H9 (cell line): ENCODE results near the gene FHL1. TPM values are rescaled to one million over a fixed set of nuclear protein-coding genes. Genes with fewer than 3 reads are reported as not detected.

Source experiments
- DNase-seq: peaks from one replicate; pipeline ENCODE4 v3.0.0-alpha.2; 2017
- H2AFZ ChIP-seq: one replicate; pipeline ENCODE4 v1.6.1; 2013; ENCODE audit warnings: mild to moderate bottlenecking, low read length, control low read depth, moderate library complexity
- H2AK5ac ChIP-seq: 2 replicates; pipeline ENCODE4 v1.6.1; 2013; ENCODE audit warnings: low read length, control low read depth, mixed read lengths; ENCODE audit not compliant: insufficient read length
- H2BK120ac ChIP-seq: one replicate; pipeline ENCODE4 v1.6.1; 2013; ENCODE audit warnings: low read depth, mild to moderate bottlenecking, low read length, control low read depth, inconsistent platforms; ENCODE audit not compliant: poor library complexity, severe bottlenecking
- H2BK12ac ChIP-seq: 2 replicates; pipeline ENCODE4 v1.6.1; 2013; ENCODE audit warnings: low read length, control low read depth, mixed read lengths, low read depth; ENCODE audit not compliant: insufficient read length
- H2BK15ac ChIP-seq: 2 replicates; pipeline ENCODE4 v1.6.1; 2013; ENCODE audit warnings: low read depth, low read length, control low read depth
- H2BK20ac ChIP-seq: one replicate; pipeline ENCODE4 v1.6.1; 2013; ENCODE audit warnings: low read depth, mild to moderate bottlenecking, low read length, control low read depth, inconsistent platforms; ENCODE audit not compliant: poor library complexity, severe bottlenecking
- H2BK5ac ChIP-seq: 2 replicates; pipeline ENCODE4 v1.6.1; 2013; ENCODE audit warnings: low read length, control low read depth, mixed read lengths; ENCODE audit not compliant: insufficient read length
- H3K14ac ChIP-seq: 2 replicates; pipeline ENCODE4 v1.6.1; 2013; ENCODE audit warnings: low read length, control low read depth; ENCODE audit not compliant: insufficient read depth
- H3K18ac ChIP-seq: 2 replicates; pipeline ENCODE4 v1.6.1; 2013; ENCODE audit warnings: low read depth, mild to moderate bottlenecking, mixed read lengths, low read length, control low read depth; ENCODE audit not compliant: insufficient read length
- H3K23ac ChIP-seq: 2 replicates; pipeline ENCODE4 v1.6.1; 2013; ENCODE audit warnings: low read length, control low read depth, mixed read lengths, low read depth; ENCODE audit not compliant: insufficient read length
- H3K23me2 ChIP-seq: 2 replicates; pipeline ENCODE4 v1.6.1; 2013; ENCODE audit warnings: low read depth, mild to moderate bottlenecking, mixed read lengths, low read length, control low read depth; ENCODE audit not compliant: insufficient read length, poor library complexity, severe bottlenecking
- H3K27ac ChIP-seq: 2 replicates; pipeline ENCODE4 v1.5.1; 2013; ENCODE audit warnings: low read length, control low read depth, mixed read lengths, low read depth; ENCODE audit not compliant: insufficient read length
- H3K27me3 ChIP-seq: 2 replicates; pipeline ENCODE4 v1.6.1; 2013; ENCODE audit warnings: low read length, control low read depth, inconsistent platforms; ENCODE audit not compliant: insufficient read depth
- H3K4ac ChIP-seq: 2 replicates; pipeline ENCODE4 v1.6.1; 2013; ENCODE audit warnings: low read depth, mild to moderate bottlenecking, control low read depth, inconsistent platforms, low read length, moderate library complexity
- H3K4me1 ChIP-seq: 2 replicates; pipeline ENCODE4 v1.6.1; 2013; ENCODE audit warnings: low read length, control low read depth, inconsistent platforms; ENCODE audit not compliant: insufficient read depth
- H3K4me2 ChIP-seq: 2 replicates; pipeline ENCODE4 v1.6.1; 2013; ENCODE audit warnings: low read length, control low read depth, mixed read lengths; ENCODE audit not compliant: insufficient read length, insufficient read depth
- H3K56ac ChIP-seq: 2 replicates; pipeline ENCODE4 v1.6.1; 2013; ENCODE audit warnings: low read depth, mild to moderate bottlenecking, mixed read lengths, low read length, control low read depth; ENCODE audit not compliant: insufficient read length
- H3K79me1 ChIP-seq: 2 replicates; pipeline ENCODE4 v1.6.1; 2013; ENCODE audit warnings: low read depth, mild to moderate bottlenecking, moderate library complexity, low read length, control low read depth, inconsistent platforms; ENCODE audit not compliant: insufficient read depth, poor library complexity, severe bottlenecking
- H3K79me2 ChIP-seq: 2 replicates; pipeline ENCODE4 v1.6.1; 2013; ENCODE audit warnings: low read length, control low read depth, inconsistent platforms; ENCODE audit not compliant: insufficient read depth
- H3K9ac ChIP-seq: 2 replicates; pipeline ENCODE4 v1.6.1; 2013; ENCODE audit warnings: low read length, control low read depth, mixed read lengths; ENCODE audit not compliant: insufficient read length; ENCODE audit errors: extremely low read depth
- H3K9me3 ChIP-seq: one replicate; pipeline ENCODE4 v1.6.1; 2013; ENCODE audit warnings: low read depth, low read length, inconsistent platforms; ENCODE audit not compliant: control insufficient read depth
- H3T11ph ChIP-seq: one replicate; pipeline ENCODE4 v1.6.1; 2013; ENCODE audit warnings: mild to moderate bottlenecking, low read length, control low read depth, inconsistent platforms
- H4K20me1 ChIP-seq: one replicate; pipeline ENCODE4 v1.6.1; 2013; ENCODE audit not compliant: control insufficient read depth, insufficient read length, insufficient read depth
- H4K5ac ChIP-seq: 2 replicates; pipeline ENCODE4 v1.6.1; 2013; ENCODE audit warnings: low read depth, mild to moderate bottlenecking, mixed read lengths, low read length, control low read depth; ENCODE audit not compliant: insufficient read length
- H4K8ac ChIP-seq: replicated peaks from 2 replicates; pipeline ENCODE4 v1.6.1; 2013; ENCODE audit warnings: low read length, control low read depth, mixed read lengths, low read depth; ENCODE audit not compliant: insufficient read length
- H4K91ac ChIP-seq: 2 replicates; pipeline ENCODE4 v1.6.1; 2013; ENCODE audit warnings: low read depth, mild to moderate bottlenecking, moderate library complexity, mixed read lengths, low read length, control low read depth; ENCODE audit not compliant: insufficient read length
- H3K27ac Mint-ChIP-seq, 3 experiments: 2 replicates in 2 of 3; 3 replicates in 1 of 3; pipeline ENCODE4 v1.8.0; 2020 to 2021; ENCODE audit warnings: mixed read lengths in 3 of 3, mild to moderate bottlenecking in 1 of 3, moderate library complexity in 1 of 3
- H3K27me3 Mint-ChIP-seq: 2 replicates; pipeline ENCODE4 v1.8.0; 2021; ENCODE audit warnings: low read depth, mild to moderate bottlenecking, moderate library complexity, mixed read lengths
- H3K36me3 Mint-ChIP-seq, 3 experiments: 2 replicates in 2 of 3; 3 replicates in 1 of 3; pipeline ENCODE4 v1.8.0; 2020 to 2021; ENCODE audit warnings: low read depth in 3 of 3, mixed read lengths in 3 of 3; ENCODE audit not compliant: insufficient read depth in 1 of 3
- H3K4me1 Mint-ChIP-seq, 2 experiments: 2 replicates each; pipeline ENCODE4 v1.8.0; 2020; ENCODE audit warnings: mixed read lengths in 2 of 2
- H3K4me3 Mint-ChIP-seq, 2 experiments: 2 replicates in 1 of 2; 3 replicates in 1 of 2; pipeline ENCODE4 v1.8.0; 2020 to 2021; ENCODE audit warnings: mild to moderate bottlenecking in 2 of 2, mixed read lengths in 2 of 2, moderate library complexity in 1 of 2
- H3K9me3 Mint-ChIP-seq, 2 experiments: 2 replicates in 1 of 2; 3 replicates in 1 of 2; pipeline ENCODE4 v1.8.0; 2020; ENCODE audit warnings: mild to moderate bottlenecking in 2 of 2, mixed read lengths in 2 of 2, moderate library complexity in 1 of 2
- total RNA-seq: library from RNA; stranded (reverse); gene quantifications from 2 replicates; pipeline ENCODE4 v1.2.1, GENCODE V29; 2021
- TF ChIP-seq, protein P1 (sequence below): fragments of 200-600 bp; sonication (generic); conservative IDR thresholded peaks from 3 replicates; pipeline ENCODE4 v1.8.0; 2021; ENCODE audit warnings: antibody characterized with exemption, mild to moderate bottlenecking

The FHL1 gene
- total RNA-seq, 1 experiment from 2014 or later: 20.0 TPM

DNA sequence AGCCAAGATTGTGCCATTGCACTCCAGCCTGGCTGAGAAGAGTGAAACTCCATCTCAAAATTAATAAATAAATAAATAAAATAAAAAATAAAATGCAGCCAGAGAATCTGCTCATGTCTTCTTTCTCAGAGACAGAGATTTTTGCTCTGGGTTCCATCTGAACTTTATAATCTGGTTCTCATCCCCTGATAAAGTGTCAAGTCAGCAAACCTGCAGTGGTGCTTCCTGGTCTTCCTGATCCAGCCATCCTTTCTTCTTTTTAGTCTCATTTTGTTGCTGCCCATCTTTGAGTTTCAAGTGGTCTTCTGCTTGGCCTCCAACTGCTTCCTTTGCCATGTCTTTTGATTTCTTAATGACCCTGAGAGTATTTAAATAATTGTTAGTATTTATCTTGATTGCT, 79.7 kb downstream of the FHL1 start:
- Histone ChIP-seq H2BK12ac (no peak overlapping the region), H3K23ac (no peak overlapping the region), H3K4me2 (no peak overlapping the region), H3K27me3 (no peaks in the 10 kb centered on the region), H2AK5ac (no peak overlapping the region), H3K14ac (no peak overlapping the region), H3K79me2 (no peaks in the 10 kb centered on the region), H3K27ac (no peak overlapping the region), H2AFZ (no peak overlapping the region), H3K4me1 (no peaks in the 10 kb centered on the region), H4K91ac (no peak overlapping the region), H3K23me2 (no peaks in the 10 kb centered on the region), H3K9ac (no peak overlapping the region), H4K20me1 (no peaks in the 10 kb centered on the region), H4K8ac (no peak overlapping the region), H3K79me1 (no peaks in the 10 kb centered on the region), H3K18ac (no peak overlapping the region), H3K9me3 (peaks cover 25% of the 10 kb centered on the region), H2BK20ac (no peak overlapping the region), H3T11ph (no peak overlapping the region), H2BK15ac (no peak overlapping the region), H2BK5ac (no peak overlapping the region), H3K4ac (no peak overlapping the region), H2BK120ac (no peak overlapping the region), H4K5ac (no peak overlapping the region), H3K56ac (no peak overlapping the region)
- H3K27me3 Mint-ChIP-seq: no peaks in the 10 kb centered on the region
- H3K27ac Mint-ChIP-seq: no peak overlapping the region; a peak in 1 of 7 replicates
- peaks cover 51 to 63% of the 10 kb centered on the region in 2 experiments for H3K9me3 Mint-ChIP-seq
- H3K4me1 Mint-ChIP-seq: peaks cover 0 to 4% of the 10 kb centered on the region in 2 experiments; a peak in 1 of 4 replicates
- no peak for DNase-seq
- H3K36me3 Mint-ChIP-seq: peaks cover 23 to 73% (median 61%) of the 10 kb centered on the region in 3 experiments
- no peak overlapping the region for H3K4me3 Mint-ChIP-seq
- TF ChIP-seq, protein P1, sequence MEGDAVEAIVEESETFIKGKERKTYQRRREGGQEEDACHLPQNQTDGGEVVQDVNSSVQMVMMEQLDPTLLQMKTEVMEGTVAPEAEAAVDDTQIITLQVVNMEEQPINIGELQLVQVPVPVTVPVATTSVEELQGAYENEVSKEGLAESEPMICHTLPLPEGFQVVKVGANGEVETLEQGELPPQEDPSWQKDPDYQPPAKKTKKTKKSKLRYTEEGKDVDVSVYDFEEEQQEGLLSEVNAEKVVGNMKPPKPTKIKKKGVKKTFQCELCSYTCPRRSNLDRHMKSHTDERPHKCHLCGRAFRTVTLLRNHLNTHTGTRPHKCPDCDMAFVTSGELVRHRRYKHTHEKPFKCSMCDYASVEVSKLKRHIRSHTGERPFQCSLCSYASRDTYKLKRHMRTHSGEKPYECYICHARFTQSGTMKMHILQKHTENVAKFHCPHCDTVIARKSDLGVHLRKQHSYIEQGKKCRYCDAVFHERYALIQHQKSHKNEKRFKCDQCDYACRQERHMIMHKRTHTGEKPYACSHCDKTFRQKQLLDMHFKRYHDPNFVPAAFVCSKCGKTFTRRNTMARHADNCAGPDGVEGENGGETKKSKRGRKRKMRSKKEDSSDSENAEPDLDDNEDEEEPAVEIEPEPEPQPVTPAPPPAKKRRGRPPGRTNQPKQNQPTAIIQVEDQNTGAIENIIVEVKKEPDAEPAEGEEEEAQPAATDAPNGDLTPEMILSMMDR: no peak
